PC-9 (cell line): ENCODE data around the gene AGAP3. TPM values are rescaled to one million over a fixed set of nuclear protein-coding genes. Genes with fewer than 3 reads are reported as not detected.

Experiments used
- BruUV-seq: library from RNA; stranded (reverse); fragments of 400-500 nt; replicated peaks from 2 replicates; lab custom pipeline; 2021; lab: Mats Ljungman, UMichigan
- CTCF ChIA-PET: fragments of 300-600 bp; sonication (Branson Sonifier 250); formaldehyde crosslinking; loops from one replicate; lab custom pipeline; 2022; ENCODE audit warnings: antibody characterized with exemption; lab: Charles Lee
- POLR2A ChIA-PET: fragments of 300-600 bp; sonication (Branson Sonifier 250); formaldehyde crosslinking; loops from one replicate; lab custom pipeline; 2022; ENCODE audit warnings: antibody characterized with exemption; ENCODE audit not compliant: unreplicated experiment; lab: Charles Lee
- DNase-seq, 2 experiments: peaks; one replicate each; pipeline versions ENCODE4 v3.0.0 to v3.0.0-alpha.2; 2015 to 2022; ENCODE audit warnings: mixed read lengths in 1 of 2
- H2AFZ ChIP-seq: fragments of 200-600 bp; sonication (generic); 2 replicates; pipeline ENCODE4 v1.8.1; 2017; ENCODE audit warnings: antibody characterized with exemption
- H3F3A ChIP-seq: fragments of 200-600 bp; sonication (generic); 2 replicates; pipeline ENCODE4 v1.8.1; 2017; ENCODE audit warnings: antibody characterized with exemption, mild to moderate bottlenecking, low read depth; ENCODE audit not compliant: insufficient read depth
- H3K27ac ChIP-seq: fragments of 200-600 bp; sonication (generic); 2 replicates; pipeline ENCODE4 v1.6.1; 2016; ENCODE audit warnings: mixed run types
- H3K27me3 ChIP-seq: fragments of 200-600 bp; sonication (generic); 2 replicates; pipeline ENCODE4 v1.6.1; 2016; ENCODE audit warnings: low read depth, mixed run types; ENCODE audit not compliant: insufficient read depth
- H3K36me3 ChIP-seq: fragments of 200-600 bp; sonication (generic); 2 replicates; pipeline ENCODE4 v1.6.1; 2016; ENCODE audit warnings: low read depth, mixed run types
- H3K4me1 ChIP-seq: fragments of 200-600 bp; sonication (generic); replicated peaks from 2 replicates; pipeline ENCODE4 v1.6.1; 2016; ENCODE audit warnings: mixed run types; ENCODE audit not compliant: insufficient read depth
- H3K4me2 ChIP-seq: fragments of 200-600 bp; sonication (generic); 2 replicates; pipeline ENCODE4 v1.6.1; 2017; ENCODE audit warnings: mixed run types
- H3K4me3 ChIP-seq: fragments of 200-600 bp; sonication (generic); 2 replicates; pipeline ENCODE4 v1.6.1; 2016; ENCODE audit warnings: mixed run types
- H3K79me2 ChIP-seq: fragments of 200-600 bp; sonication (generic); 2 replicates; pipeline ENCODE4 v1.6.1; 2017; ENCODE audit warnings: low read depth, mixed run types
- H3K9me2 ChIP-seq: fragments of 200-600 bp; sonication (generic); 2 replicates; pipeline ENCODE4 v1.8.1; 2017; ENCODE audit warnings: mild to moderate bottlenecking; ENCODE audit not compliant: insufficient read depth
- H3K9me3 ChIP-seq: fragments of 200-600 bp; sonication (generic); 2 replicates; pipeline ENCODE4 v1.8.1; 2016; ENCODE audit warnings: low read depth; ENCODE audit not compliant: insufficient read depth
- H4K20me1 ChIP-seq: fragments of 200-600 bp; sonication (generic); 2 replicates; pipeline ENCODE4 v1.8.1; 2017; ENCODE audit not compliant: insufficient read depth
- EZH2 ChIP-seq: fragments of 200-600 bp; sonication (generic); IDR thresholded peaks from 2 replicates; pipeline ENCODE4 v1.8.0; 2017; ENCODE audit warnings: antibody characterized with exemption, low read depth
- intact Hi-C: fragments of 100-400 bp; cut with micrococcal nuclease; formaldehyde crosslinking; loops from one replicate; pipeline ENCODE4 v1.10.0; 2022; ENCODE audit not compliant: unreplicated experiment
- total RNA-seq: library from RNA; stranded (reverse); gene quantifications from 2 replicates; pipeline ENCODE4 v1.2.3, GENCODE V29; 2021
- TF ChIP-seq, protein P1 (sequence below): fragments of 200-600 bp; sonication (generic); conservative IDR thresholded peaks from 2 replicates; pipeline ENCODE4 v1.6.1; 2017; ENCODE audit warnings: mixed run types, antibody characterized with exemption, mild to moderate bottlenecking, moderate library complexity

AGAP3 gene
- total RNA-seq, 1 experiment from 2014 or later, result 103 TPM

DNA sequence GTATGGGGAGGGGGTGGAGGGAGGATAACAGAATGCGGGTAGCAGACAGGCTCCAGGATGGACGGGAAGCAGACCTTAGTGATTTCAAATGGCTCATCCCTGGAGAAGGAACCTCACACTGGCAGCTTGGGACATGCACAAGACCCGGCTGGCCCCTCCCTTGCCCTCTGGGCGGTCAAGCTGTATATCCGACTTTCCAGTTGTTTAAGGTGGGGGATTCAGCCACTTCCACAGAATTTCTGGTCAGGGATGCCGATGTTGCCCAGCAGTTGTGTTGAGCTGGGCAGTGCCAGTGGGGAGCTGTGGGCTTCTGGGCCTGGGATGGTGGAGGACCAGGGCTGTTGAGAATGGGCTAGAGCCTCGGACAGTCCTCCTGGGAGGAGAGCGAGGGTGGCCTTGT is 42.4 kb downstream of the AGAP3 start:
- CTCF ChIA-PET, result no interaction called here

DNA sequence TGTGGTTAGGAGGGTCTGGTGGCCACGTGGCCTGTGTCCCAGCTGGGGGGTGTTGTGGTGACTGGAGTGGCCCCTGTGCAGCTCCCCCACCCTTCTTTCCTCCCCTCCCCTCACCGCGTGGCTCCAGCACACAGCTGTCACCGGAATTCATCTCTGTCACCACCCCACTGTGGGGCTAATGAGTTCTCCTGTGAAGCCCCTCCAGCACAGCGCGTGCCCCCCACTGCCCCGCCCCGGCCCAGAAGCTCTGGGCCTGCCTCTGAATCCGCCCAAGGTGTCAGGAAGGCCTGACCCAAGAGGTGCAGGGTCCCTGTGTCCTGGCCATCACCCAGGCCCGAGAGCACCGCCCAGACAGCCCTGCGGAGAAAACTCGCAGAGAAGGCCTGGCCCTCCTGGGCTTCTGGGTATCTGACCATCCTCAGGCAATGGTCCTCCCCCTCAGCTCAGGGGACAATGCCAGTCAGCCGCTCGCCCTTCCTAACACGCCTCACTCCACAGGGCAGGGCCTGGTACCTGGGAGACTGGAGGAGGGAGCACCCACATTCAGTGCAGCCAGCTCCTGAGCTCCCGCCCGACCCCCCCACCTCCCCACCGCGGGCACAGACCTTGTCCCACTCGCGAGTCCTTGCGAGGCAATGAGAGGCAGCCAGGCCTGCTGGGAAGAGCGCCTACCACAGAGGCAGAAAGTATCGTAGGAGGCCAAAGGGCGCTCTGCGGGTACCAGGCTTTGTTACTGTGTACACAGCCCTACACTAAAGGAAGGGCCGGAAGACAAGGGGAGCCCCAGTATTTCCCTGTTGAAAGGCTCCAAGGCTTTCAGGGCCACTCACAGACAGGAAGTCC is 43.1 kb downstream of the AGAP3 start:
- no peak for DNase-seq
- H3K9me3 ChIP-seq, result no peaks in the 10 kb centered on the region
- no peaks in the 10 kb centered on the region for H3K4me1 ChIP-seq
- H3K4me2 ChIP-seq, result no peak overlapping the region
- H3K36me3 ChIP-seq, result no peaks in the 10 kb centered on the region
- H2AFZ ChIP-seq, result no peak overlapping the region
- H3K9me2 ChIP-seq, result no peaks in the 10 kb centered on the region
- H3F3A ChIP-seq, result no peaks in the 10 kb centered on the region
- peaks cover 8% of the 10 kb centered on the region for H4K20me1 ChIP-seq
- CTCF ChIA-PET, result no interaction called here
- H3K79me2 ChIP-seq, result no peaks in the 10 kb centered on the region
- no peak overlapping the region for H3K4me3 ChIP-seq
- no TSS peak for BruUV-seq
- intact Hi-C loops, result no loop called here
- TF ChIP-seq EZH2, result no peak
- TF ChIP-seq, protein P1, sequence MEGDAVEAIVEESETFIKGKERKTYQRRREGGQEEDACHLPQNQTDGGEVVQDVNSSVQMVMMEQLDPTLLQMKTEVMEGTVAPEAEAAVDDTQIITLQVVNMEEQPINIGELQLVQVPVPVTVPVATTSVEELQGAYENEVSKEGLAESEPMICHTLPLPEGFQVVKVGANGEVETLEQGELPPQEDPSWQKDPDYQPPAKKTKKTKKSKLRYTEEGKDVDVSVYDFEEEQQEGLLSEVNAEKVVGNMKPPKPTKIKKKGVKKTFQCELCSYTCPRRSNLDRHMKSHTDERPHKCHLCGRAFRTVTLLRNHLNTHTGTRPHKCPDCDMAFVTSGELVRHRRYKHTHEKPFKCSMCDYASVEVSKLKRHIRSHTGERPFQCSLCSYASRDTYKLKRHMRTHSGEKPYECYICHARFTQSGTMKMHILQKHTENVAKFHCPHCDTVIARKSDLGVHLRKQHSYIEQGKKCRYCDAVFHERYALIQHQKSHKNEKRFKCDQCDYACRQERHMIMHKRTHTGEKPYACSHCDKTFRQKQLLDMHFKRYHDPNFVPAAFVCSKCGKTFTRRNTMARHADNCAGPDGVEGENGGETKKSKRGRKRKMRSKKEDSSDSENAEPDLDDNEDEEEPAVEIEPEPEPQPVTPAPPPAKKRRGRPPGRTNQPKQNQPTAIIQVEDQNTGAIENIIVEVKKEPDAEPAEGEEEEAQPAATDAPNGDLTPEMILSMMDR, result no peak
- no peaks in the 10 kb centered on the region for H3K27me3 ChIP-seq
- no peak overlapping the region for H3K27ac ChIP-seq
- POLR2A ChIA-PET, result no interaction called here

More for the DNA sequence above, 42.4 kb downstream of the AGAP3 start:
- Histone ChIP-seq H3K27me3 (no peaks in the 10 kb centered on the region), H3K9me2 (no peaks in the 10 kb centered on the region), H3K4me2 (no peak overlapping the region), H3K79me2 (no peaks in the 10 kb centered on the region), H3K27ac (no peak overlapping the region), H3K4me1 (no peaks in the 10 kb centered on the region), H3K9me3 (no peaks in the 10 kb centered on the region), H2AFZ (no peak overlapping the region), H3K36me3 (no peaks in the 10 kb centered on the region), H4K20me1 (peaks cover 11% of the 10 kb centered on the region), H3K4me3 (no peak overlapping the region), H3F3A (no peaks in the 10 kb centered on the region; the same call in 1 of the 2 replicates)
- no TSS peak for BruUV-seq
- no peak for DNase-seq
- TF ChIP-seq EZH2, result no peak
- TF ChIP-seq, protein P1, result no peak
- intact Hi-C loops, result no loop called here
- POLR2A ChIA-PET, result no interaction called here

DNA sequence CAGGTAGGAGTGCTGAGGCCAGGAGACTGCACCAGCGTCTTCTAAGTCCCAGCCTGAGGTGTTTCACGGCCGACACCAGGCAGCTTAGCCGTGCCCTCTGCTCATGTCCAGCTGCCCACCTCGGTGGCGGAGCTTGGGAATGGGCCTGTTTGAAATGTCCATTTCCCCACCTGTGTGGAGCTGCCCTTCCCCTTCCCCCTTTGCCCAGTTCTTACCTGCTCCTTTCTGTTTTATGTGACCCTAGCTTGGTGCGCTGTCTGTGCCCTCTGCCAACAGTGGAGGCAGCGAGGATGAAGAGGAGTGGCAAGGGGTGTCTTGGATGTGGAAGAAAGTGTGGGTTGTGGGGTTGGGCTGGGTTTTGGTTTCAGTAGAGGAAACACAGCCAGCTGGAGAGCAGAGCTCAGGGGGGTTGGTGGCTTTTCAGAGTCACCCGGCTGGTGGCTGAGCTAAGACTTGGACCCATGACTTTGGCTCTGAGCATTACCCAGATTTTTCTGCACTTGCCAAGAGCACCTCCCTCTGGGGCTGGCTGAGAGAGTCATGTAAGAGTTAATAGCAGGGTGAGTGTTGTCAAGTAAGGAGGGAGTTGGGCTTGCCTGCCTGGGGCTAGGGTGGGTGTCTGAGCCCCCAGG is 43.8 kb downstream of the AGAP3 start:
- no peak overlapping the region for H3K27ac ChIP-seq
- H3K4me1 ChIP-seq, result no peaks in the 10 kb centered on the region
- H3K36me3 ChIP-seq, result no peaks in the 10 kb centered on the region
- no peak overlapping the region for H3K4me3 ChIP-seq
- H3F3A ChIP-seq, result no peaks in the 10 kb centered on the region
- H4K20me1 ChIP-seq, result peaks cover 3% of the 10 kb centered on the region; the same call in 1 of the 2 replicates
- TF ChIP-seq, protein P1, result no peak
- no peak for TF ChIP-seq EZH2
- no peaks in the 10 kb centered on the region for H3K79me2 ChIP-seq
- H2AFZ ChIP-seq, result no peak overlapping the region
- no peaks in the 10 kb centered on the region for H3K9me2 ChIP-seq
- H3K4me2 ChIP-seq, result no peak overlapping the region
- no peaks in the 10 kb centered on the region for H3K9me3 ChIP-seq
- no peak for DNase-seq
- ChIA-PET POLR2A (no interaction called here), CTCF (no interaction called here)
- BruUV-seq, result no TSS peak
- intact Hi-C loops, result no loop called here
- no peaks in the 10 kb centered on the region for H3K27me3 ChIP-seq
